C4-2B (cell line): ENCODE measurements around the gene PIMREG.

Experiments
- H3K27ac ChIP-seq: fragments of 450-650 bp; 2 replicates; pipeline ENCODE4 v1.5.1; 2017
- ZFX ChIP-seq: fragments of 450-650 bp; IDR thresholded peaks from 2 replicates; pipeline ENCODE4 v1.6.1; 2017
- TF ChIP-seq, protein P1 (sequence below): fragments of 450-650 bp; conservative IDR thresholded peaks from 2 replicates; pipeline ENCODE4 v1.5.1; 2017; ENCODE audit warnings: mild to moderate bottlenecking

Gene PIMREG

DNA sequence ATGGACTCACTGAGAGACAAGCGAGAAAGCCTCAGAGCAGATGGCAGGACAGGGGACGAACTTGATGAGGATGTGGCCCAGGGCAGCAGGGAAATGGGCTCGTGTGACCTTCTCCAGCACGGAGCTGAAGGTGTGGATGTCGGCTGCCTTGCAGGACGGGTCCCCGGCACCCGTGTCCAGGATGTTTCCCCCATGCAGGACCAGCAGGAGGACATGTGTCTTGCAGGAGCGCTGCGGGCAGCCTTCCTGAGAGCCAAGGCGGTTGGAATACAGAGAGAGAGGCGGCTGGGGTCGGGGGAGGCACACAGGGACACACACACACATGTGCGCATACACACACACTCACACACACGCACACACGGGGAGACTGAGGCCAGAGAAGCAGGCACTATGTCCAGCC is 39.3 kb downstream of the PIMREG start:
- no peak overlapping the region for H3K27ac ChIP-seq
- TF ChIP-seq ZFX, result no peak
- TF ChIP-seq, protein P1, sequence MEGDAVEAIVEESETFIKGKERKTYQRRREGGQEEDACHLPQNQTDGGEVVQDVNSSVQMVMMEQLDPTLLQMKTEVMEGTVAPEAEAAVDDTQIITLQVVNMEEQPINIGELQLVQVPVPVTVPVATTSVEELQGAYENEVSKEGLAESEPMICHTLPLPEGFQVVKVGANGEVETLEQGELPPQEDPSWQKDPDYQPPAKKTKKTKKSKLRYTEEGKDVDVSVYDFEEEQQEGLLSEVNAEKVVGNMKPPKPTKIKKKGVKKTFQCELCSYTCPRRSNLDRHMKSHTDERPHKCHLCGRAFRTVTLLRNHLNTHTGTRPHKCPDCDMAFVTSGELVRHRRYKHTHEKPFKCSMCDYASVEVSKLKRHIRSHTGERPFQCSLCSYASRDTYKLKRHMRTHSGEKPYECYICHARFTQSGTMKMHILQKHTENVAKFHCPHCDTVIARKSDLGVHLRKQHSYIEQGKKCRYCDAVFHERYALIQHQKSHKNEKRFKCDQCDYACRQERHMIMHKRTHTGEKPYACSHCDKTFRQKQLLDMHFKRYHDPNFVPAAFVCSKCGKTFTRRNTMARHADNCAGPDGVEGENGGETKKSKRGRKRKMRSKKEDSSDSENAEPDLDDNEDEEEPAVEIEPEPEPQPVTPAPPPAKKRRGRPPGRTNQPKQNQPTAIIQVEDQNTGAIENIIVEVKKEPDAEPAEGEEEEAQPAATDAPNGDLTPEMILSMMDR, result no peak

DNA sequence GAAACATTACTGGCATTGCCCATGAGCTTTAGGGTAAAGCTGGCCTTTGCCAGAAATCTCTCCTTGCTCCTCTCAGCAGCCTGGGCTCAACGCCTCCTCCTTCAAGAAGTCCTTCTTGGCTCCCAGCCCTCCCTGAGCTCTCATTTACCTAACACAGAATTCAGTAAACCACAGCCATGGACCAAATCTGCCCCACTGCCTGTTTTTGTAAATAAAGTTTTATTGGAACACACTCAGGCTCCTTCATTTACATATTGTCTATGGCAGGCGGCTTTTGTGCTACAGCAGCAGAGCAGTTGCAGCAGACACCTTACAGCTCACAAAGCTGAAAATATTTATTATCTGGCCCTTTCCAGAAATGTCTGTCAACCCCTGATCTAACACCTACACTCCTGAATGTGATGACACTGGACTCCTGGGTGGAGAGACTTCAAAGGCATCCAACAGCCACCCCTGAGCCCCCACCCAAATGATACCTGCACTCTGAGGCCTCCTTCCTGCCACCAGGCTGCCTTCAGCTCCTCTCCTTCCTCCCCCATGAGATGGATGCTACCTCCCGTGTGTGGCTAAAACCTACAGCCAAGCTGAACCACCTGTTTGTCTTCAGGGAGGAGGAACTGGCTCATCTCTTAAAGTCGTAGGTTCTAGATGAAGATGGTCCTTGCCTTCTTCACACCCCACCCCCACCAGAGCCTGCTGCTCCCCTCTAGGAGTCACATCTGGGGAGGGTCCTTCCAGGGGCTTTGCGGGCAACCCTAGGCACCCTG is 41.6 kb downstream of the PIMREG start:
- H3K27ac ChIP-seq, result no peak overlapping the region
- no peak for TF ChIP-seq ZFX
- TF ChIP-seq, protein P1, result no peak

DNA sequence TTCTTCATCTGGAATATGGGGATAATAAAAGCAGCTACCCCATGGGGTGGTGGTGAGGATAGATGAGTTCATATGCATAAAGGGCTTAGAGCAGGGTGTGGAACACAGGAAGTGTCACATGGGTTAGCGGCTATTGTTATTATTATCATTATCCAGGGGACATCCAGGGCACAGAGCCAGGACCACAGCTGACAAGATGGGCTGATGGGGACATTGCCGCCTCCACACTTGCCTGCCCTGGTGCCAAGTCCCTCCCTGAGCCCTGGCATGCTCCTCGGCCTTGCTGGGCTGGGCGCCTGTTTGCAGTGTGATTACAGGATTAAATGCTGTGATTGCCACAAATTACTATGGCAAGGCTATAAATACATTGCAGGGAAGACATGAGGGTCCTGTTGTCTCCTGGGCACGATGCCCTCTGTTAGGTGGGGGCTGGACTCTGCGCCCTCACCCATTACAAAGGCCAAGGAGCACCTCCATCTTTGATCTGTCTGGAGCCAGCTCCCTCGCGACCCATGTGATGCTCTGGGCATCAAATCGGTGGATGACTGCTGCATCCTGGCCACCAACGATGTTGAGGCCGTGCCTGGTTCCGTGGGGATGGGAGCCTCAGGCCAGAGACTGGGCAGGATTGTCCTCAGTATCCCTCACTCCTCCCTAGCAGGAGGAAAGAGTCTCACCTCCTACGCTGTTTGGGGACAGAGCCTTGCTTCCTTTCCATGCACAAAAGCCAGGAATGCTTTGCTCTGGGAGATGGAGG is 43.2 kb downstream of the PIMREG start:
- no peak overlapping the region for H3K27ac ChIP-seq
- TF ChIP-seq, protein P1, result no peak
- no peak for TF ChIP-seq ZFX

DNA sequence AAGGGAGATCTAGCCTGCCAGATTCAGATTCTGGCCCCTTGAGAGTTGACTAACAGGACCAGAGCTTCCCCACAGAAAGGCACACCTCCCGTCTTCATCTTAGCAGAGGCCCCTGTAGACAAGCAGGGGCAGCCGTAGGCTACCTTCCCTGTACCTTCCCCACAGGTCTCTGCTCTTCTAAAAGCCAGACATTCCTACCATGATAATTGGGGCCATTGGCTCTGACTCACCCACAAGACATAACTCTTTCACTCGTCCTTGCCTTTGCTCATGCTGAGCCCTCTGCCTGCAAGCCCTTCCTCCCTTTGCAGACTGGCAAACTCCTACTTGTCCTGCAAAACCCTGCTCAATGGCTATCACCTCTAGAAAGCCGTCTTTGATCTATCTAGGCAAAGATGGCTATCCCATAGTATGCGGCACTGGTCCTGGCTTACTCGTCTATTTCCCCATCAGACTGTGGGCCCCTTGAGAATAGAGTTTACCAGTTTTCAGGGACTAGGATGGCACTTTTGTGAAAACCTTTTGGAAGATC is 43.8 kb downstream of the PIMREG start:
- no peak overlapping the region for H3K27ac ChIP-seq
- TF ChIP-seq, protein P1, result no peak
- no peak for TF ChIP-seq ZFX

DNA sequence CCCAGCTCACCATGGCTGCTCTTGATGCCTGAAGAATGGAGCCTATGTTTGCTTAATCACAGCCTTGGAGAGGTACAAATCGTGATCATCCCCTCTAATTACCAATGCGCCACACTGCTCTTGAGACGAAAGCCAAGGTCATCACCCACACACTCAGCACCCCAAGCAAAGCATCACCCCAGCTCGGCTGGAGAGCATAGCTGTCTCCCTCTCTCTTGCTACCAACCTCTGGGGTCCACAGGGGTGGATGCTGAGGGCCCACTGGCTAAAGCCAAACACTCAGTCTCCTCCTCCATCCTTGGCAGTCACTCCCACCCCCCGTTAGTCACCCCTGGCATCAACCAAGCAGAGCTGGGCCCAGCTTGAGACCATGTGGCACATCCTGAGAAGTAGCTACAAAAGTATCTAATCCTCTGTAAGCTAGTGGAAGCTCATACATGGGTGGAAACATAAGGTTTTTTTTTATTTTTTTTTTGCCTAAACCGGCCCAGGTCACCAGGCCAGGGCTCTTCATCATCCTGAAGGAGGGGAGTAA is 44.8 kb downstream of the PIMREG start:
- TF ChIP-seq, protein P1, result no peak
- TF ChIP-seq ZFX, result no peak
- H3K27ac ChIP-seq, result no peak overlapping the region

DNA sequence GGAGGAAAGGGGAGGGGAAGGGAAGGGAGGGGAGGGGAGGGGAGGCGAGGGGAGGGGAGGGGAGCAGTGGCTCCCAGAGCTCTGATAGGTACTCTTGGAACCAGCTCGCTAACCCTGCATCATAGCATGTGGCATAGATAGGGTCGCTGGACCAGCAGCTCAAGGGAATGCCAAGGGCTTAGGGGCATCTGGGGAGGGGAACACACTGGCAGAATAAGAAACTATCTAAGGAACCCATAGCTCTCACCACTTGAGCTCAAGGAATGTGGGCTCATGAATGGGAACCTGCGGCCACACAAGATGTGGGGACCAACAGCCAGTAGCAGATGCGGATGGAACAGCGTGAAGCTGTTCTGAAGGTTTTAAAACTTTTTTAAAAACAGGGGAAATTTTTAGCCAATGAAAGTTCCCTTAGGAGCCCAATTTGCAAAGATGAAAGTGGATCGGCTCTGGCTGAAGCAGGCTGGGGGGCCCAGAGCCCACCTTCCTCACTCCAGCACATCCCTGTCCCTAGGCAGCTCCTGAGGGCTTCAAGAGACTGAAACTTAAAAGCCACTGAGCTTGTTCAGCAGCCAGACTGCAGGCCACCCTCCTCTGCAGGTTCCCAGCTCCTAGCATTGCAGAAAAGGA is 46.9 kb downstream of the PIMREG start:
- H3K27ac ChIP-seq, result no peak overlapping the region
- no peak for TF ChIP-seq ZFX
- TF ChIP-seq, protein P1, result no peak
